KMS-11 (cell line): ENCODE results near the gene TMPRSS13.

ENCODE experiments used
- H2AFZ ChIP-seq: fragments of 200-600 bp; sonication (generic); 2 replicates; pipeline ENCODE4 v1.6.1; 2016; ENCODE audit warnings: antibody characterized with exemption, mixed run types, low read depth
- H3K27ac ChIP-seq: fragments of 200-600 bp; sonication (generic); 2 replicates; pipeline ENCODE4 v1.6.1; 2016; ENCODE audit warnings: mild to moderate bottlenecking, mixed run types
- H3K27me3 ChIP-seq: fragments of 200-600 bp; sonication (generic); 2 replicates; pipeline ENCODE4 v1.6.1; 2017; ENCODE audit warnings: mild to moderate bottlenecking, low read depth, mixed run types, moderate library complexity; ENCODE audit not compliant: insufficient read depth
- H3K36me3 ChIP-seq: fragments of 200-600 bp; sonication (generic); 2 replicates; pipeline ENCODE4 v1.6.1; 2017; ENCODE audit warnings: mild to moderate bottlenecking, mixed run types; ENCODE audit not compliant: insufficient read depth
- H3K4me1 ChIP-seq: fragments of 200-600 bp; sonication (generic); 2 replicates; pipeline ENCODE4 v1.6.1; 2016; ENCODE audit warnings: mild to moderate bottlenecking, low read depth, mixed run types; ENCODE audit not compliant: poor library complexity, severe bottlenecking
- H3K4me2 ChIP-seq: fragments of 200-600 bp; sonication (generic); 2 replicates; pipeline ENCODE4 v1.7.0; 2016; ENCODE audit warnings: mild to moderate bottlenecking, mixed run types
- H3K4me3 ChIP-seq: fragments of 200-600 bp; sonication (generic); IDR thresholded peaks from 2 replicates; pipeline ENCODE4 v1.6.1; 2017; ENCODE audit warnings: low read depth, low read length, mixed read lengths; ENCODE audit not compliant: insufficient read depth
- H3K79me2 ChIP-seq: fragments of 200-600 bp; sonication (generic); 2 replicates; pipeline ENCODE4 v1.6.1; 2016; ENCODE audit warnings: low read depth, mixed run types; ENCODE audit not compliant: insufficient read depth
- H3K9ac ChIP-seq: fragments of 200-600 bp; sonication (generic); 2 replicates; pipeline ENCODE4 v1.6.1; 2016; ENCODE audit warnings: mild to moderate bottlenecking, mixed run types
- H4K20me1 ChIP-seq: fragments of 200-600 bp; sonication (generic); 2 replicates; pipeline ENCODE4 v1.6.1; 2016; ENCODE audit warnings: mild to moderate bottlenecking, mixed run types; ENCODE audit not compliant: insufficient read depth
- CTCF ChIP-seq: fragments of 200-600 bp; sonication (generic); conservative IDR thresholded peaks from 2 replicates; pipeline ENCODE4 v1.6.1; 2017; ENCODE audit warnings: low read depth, mild to moderate bottlenecking, antibody characterized with exemption, low read length, moderate library complexity, mixed read lengths

Gene TMPRSS13

GRCh38 chr11:117872420-117872961 lies 56.7 kb downstream of the TMPRSS13 start:
- H4K20me1 ChIP-seq = no peaks in the 10 kb centered on the region
- no peaks in the 10 kb centered on the region for H3K27me3 ChIP-seq
- no peaks in the 10 kb centered on the region for H3K79me2 ChIP-seq
- H3K4me2 ChIP-seq = peak overlapping the region; percentile 29; the same call in 1 of the 2 replicates
- TF ChIP-seq CTCF = no peak
- no peaks in the 10 kb centered on the region for H3K36me3 ChIP-seq
- H3K9ac ChIP-seq = no peak overlapping the region
- no peak overlapping the region for H3K4me3 ChIP-seq
- H3K4me1 ChIP-seq = peaks cover 24% of the 10 kb centered on the region
- no peak overlapping the region for H2AFZ ChIP-seq
- H3K27ac ChIP-seq = no peak overlapping the region

- no peak overlapping the region for H2AFZ ChIP-seq
- no peaks in the 10 kb centered on the region for H3K36me3 ChIP-seq
- H3K79me2 ChIP-seq = no peaks in the 10 kb centered on the region
- no peak overlapping the region for H3K4me2 ChIP-seq
- H3K9ac ChIP-seq = no peak overlapping the region
- H3K4me3 ChIP-seq = no peak overlapping the region
- peaks cover 24% of the 10 kb centered on the region for H3K4me1 ChIP-seq
- no peak for TF ChIP-seq CTCF
- H4K20me1 ChIP-seq = no peaks in the 10 kb centered on the region
- no peak overlapping the region for H3K27ac ChIP-seq
- H3K27me3 ChIP-seq = no peaks in the 10 kb centered on the region
These were observed 57.4 kb downstream of the TMPRSS13 start for GRCh38 chr11:117871784-117872183.

- Histone ChIP-seq H3K4me3 (no peak overlapping the region), H3K9ac (no peak overlapping the region), H3K27ac (no peak overlapping the region), H3K4me1 (peaks cover 24% of the 10 kb centered on the region), H3K4me2 (no peak overlapping the region), H2AFZ (no peak overlapping the region), H3K27me3 (no peaks in the 10 kb centered on the region), H4K20me1 (no peaks in the 10 kb centered on the region), H3K36me3 (no peaks in the 10 kb centered on the region), H3K79me2 (no peaks in the 10 kb centered on the region)
- TF ChIP-seq CTCF = no peak
These were observed 58.0 kb downstream of the TMPRSS13 start for GRCh38 chr11:117871160-117871559.

GRCh38 chr11:117870103-117870952 lies 58.9 kb downstream of the TMPRSS13 start:
- Histone ChIP-seq H3K79me2 (no peaks in the 10 kb centered on the region), H3K4me2 (peak overlapping the region; percentile 39), H4K20me1 (no peaks in the 10 kb centered on the region), H3K4me3 (no peak overlapping the region), H3K9ac (no peak overlapping the region), H3K4me1 (peaks cover 24% of the 10 kb centered on the region), H3K27ac (peak overlapping the region; percentile 48; the same call in 1 of the 2 replicates), H2AFZ (peak overlapping the region; percentile 52), H3K36me3 (no peaks in the 10 kb centered on the region), H3K27me3 (no peaks in the 10 kb centered on the region)
- no peak for TF ChIP-seq CTCF
